MM.1S (cell line): ENCODE measurements around the gene UNC5C.

Source experiments
- CTCF ChIP-seq: fragments of 300-600 bp; sonication (generic); IDR thresholded peaks from 2 replicates; pipeline ENCODE4 v1.5.1; 2016; ENCODE audit warnings: antibody characterized with exemption, low read length, mixed read lengths
- EZH2 ChIP-seq: fragments of 300-600 bp; sonication (generic); optimal IDR thresholded peaks from 2 replicates; pipeline ENCODE3; 2017; ENCODE audit warnings: low read depth, mild to moderate bottlenecking, antibody characterized with exemption, low read length, mixed read lengths
- EZH2phosphoT487 ChIP-seq: fragments of 300-600 bp; sonication (generic); IDR thresholded peaks from 2 replicates; pipeline ENCODE4 v1.6.1; 2018; ENCODE audit warnings: antibody characterized with exemption, low read length

GRCh38 chr4:95426455-95426854 is 122.3 kb downstream of the UNC5C start:
- TF ChIP-seq CTCF = no peak
- no peak for TF ChIP-seq EZH2
- no peak for TF ChIP-seq EZH2phosphoT487
